C4-2B (cell line): Measurements from ENCODE around the gene NEDD4L.

Experiments
- CTCF ChIP-seq: fragments of 450-650 bp; conservative IDR thresholded peaks from 2 replicates; pipeline ENCODE4 v1.5.1; 2017; ENCODE audit warnings: mild to moderate bottlenecking
- ZFX ChIP-seq: fragments of 450-650 bp; IDR thresholded peaks from 2 replicates; pipeline ENCODE4 v1.6.1; 2017

GRCh38 chr18:58394046-58394445 is 350.0 kb downstream of the NEDD4L start:
- TF ChIP-seq CTCF, result no peak
- no peak for TF ChIP-seq ZFX
